ENCODE data around the gene FAIM2. TPM values are rescaled to one million over a fixed set of nuclear protein-coding genes. Genes with fewer than 3 reads are reported as not detected.

FAIM2 gene
- polyA plus RNA-seq, 1 donor from 2014 or later: 5.3 TPM

- Histone ChIP-seq H3K4me3 (ENCODE audit: low read length) (peak overlapping the region; percentile 96), H3K36me3 (ENCODE audit: insufficient read depth, low read length) (no peaks in the 10 kb centered on the region), H3K27me3 (ENCODE audit: insufficient read depth, low read depth, low read length) (no peaks in the 10 kb centered on the region), H3F3A (ENCODE audit: insufficient read depth, low read length, poor library complexity, severe bottlenecking) (no peaks in the 10 kb centered on the region), H4K20me1 (ENCODE audit: insufficient read depth) (no peaks in the 10 kb centered on the region), H3K79me2 (replicated peaks; ENCODE audit: insufficient read depth, low read length) (peaks cover 5% of the 10 kb centered on the region), H3K9me3 (ENCODE audit: low read length) (no peaks in the 10 kb centered on the region), H3K9me2 (ENCODE audit: insufficient read depth, low read length) (no peaks in the 10 kb centered on the region), H2AFZ (ENCODE audit: low read depth, low read length) (no peak overlapping the region), H3K27ac (ENCODE audit: low read length) (no peak overlapping the region), H3K4me2 (ENCODE audit: low read length) (no peak overlapping the region), H3K9ac (ENCODE audit: low read length) (no peak overlapping the region)
- TF ChIP-seq EP300 (conservative IDR thresholded peaks at IDR 0.05; ENCODE audit: poor library complexity, severe bottlenecking): no peak
- TF ChIP-seq REST (IDR thresholded peaks at IDR 0.05; ENCODE audit: borderline replicate concordance): no peak
- no peak for TF ChIP-seq MXI1 (conservative IDR thresholded peaks at IDR 0.05; ENCODE audit: poor library complexity, severe bottlenecking)
- no peak for TF ChIP-seq TAF1 (IDR thresholded peaks at IDR 0.05; ENCODE audit: low read depth)
- no peak for TF ChIP-seq SMC3 (conservative IDR thresholded peaks at IDR 0.05; ENCODE audit: poor library complexity)
- no peak for TF ChIP-seq EZH2 (IDR thresholded peaks at IDR 0.05; ENCODE audit: borderline replicate concordance, insufficient read depth, low read length, poor library complexity, severe bottlenecking)
- TF ChIP-seq CTCF (IDR thresholded peaks at IDR 0.05; ENCODE audit: poor library complexity, severe bottlenecking): no peak
- no peak for TF ChIP-seq RAD21 (conservative IDR thresholded peaks at IDR 0.05)
- TF ChIP-seq POLR2AphosphoS5 (IDR thresholded peaks at IDR 0.05): no peak
Observed at GRCh38 chr12:49843876-49844437, 59.7 kb downstream of the FAIM2 start.

- Histone ChIP-seq H3K9me3 (ENCODE audit: low read length) (no peaks in the 10 kb centered on the region), H3K9me2 (ENCODE audit: insufficient read depth, low read length) (no peaks in the 10 kb centered on the region), H3K4me2 (ENCODE audit: low read length) (peak overlapping the region; percentile 73), H3K27me3 (ENCODE audit: insufficient read depth, low read depth, low read length) (no peaks in the 10 kb centered on the region), H3K4me3 (ENCODE audit: low read length) (peak overlapping the region; percentile 96), H2AFZ (ENCODE audit: low read depth, low read length) (peak overlapping the region; percentile 96), H3K27ac (ENCODE audit: low read length) (peak overlapping the region; percentile 85), H3K79me2 (replicated peaks; ENCODE audit: insufficient read depth, low read length) (peaks cover 5% of the 10 kb centered on the region), H3K36me3 (ENCODE audit: insufficient read depth, low read length) (no peaks in the 10 kb centered on the region), H3K9ac (ENCODE audit: low read length) (peak overlapping the region; percentile 83), H3F3A (ENCODE audit: insufficient read depth, low read length, poor library complexity, severe bottlenecking) (no peaks in the 10 kb centered on the region), H4K20me1 (ENCODE audit: insufficient read depth) (no peaks in the 10 kb centered on the region)
- TF ChIP-seq CTCF (IDR thresholded peaks at IDR 0.05; ENCODE audit: poor library complexity, severe bottlenecking): no peak
- TF ChIP-seq POLR2AphosphoS5 (IDR thresholded peaks at IDR 0.05): no peak
- TF ChIP-seq MXI1 (conservative IDR thresholded peaks at IDR 0.05; ENCODE audit: poor library complexity, severe bottlenecking): no peak
- no peak for TF ChIP-seq EP300 (conservative IDR thresholded peaks at IDR 0.05; ENCODE audit: poor library complexity, severe bottlenecking)
- no peak for TF ChIP-seq TAF1 (IDR thresholded peaks at IDR 0.05; ENCODE audit: low read depth)
- TF ChIP-seq SMC3 (conservative IDR thresholded peaks at IDR 0.05; ENCODE audit: poor library complexity): no peak
- no peak for TF ChIP-seq REST (IDR thresholded peaks at IDR 0.05; ENCODE audit: borderline replicate concordance)
Observed at GRCh38 chr12:49843411-49843810, 60.3 kb downstream of the FAIM2 start.

Data from neural cell (in vitro differentiated cells).